22Rv1 (cell line): ENCODE results near the gene LTF.

Experiments
- H3K27ac ChIP-seq: fragments of 450-650 bp; 2 replicates; pipeline ENCODE4 v1.5.1; 2017
- CTCF ChIP-seq: fragments of 450-650 bp; IDR thresholded peaks from 2 replicates; pipeline ENCODE4 v1.5.1; 2017; ENCODE audit warnings: mild to moderate bottlenecking
- ZFX ChIP-seq: fragments of 450-650 bp; IDR thresholded peaks from 2 replicates; pipeline ENCODE4 v1.6.1; 2017; ENCODE audit warnings: antibody characterized with exemption, borderline replicate concordance

LTF gene

DNA sequence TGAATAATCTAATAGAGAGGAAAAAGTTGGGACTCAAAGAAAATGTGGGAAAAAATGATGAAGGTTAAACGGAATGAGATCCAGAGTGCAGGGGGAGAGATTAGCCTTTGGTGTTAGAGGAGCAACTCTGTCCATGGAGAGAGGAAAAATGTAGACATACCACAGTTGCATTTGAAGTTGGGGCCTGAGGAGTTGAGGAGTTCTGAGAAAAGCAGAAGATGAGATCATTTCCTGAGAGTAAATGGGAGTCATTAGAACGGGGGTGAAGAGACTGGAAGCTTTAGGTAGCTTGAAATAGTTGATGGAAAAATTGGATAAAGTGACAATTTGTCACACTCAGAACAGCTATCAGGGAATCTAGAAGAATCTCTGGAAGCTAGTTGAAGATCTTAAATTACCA is 65.1 kb downstream of the LTF start:
- H3K27ac ChIP-seq, result no peak overlapping the region
- TF ChIP-seq CTCF (no peak), ZFX (no peak)

DNA sequence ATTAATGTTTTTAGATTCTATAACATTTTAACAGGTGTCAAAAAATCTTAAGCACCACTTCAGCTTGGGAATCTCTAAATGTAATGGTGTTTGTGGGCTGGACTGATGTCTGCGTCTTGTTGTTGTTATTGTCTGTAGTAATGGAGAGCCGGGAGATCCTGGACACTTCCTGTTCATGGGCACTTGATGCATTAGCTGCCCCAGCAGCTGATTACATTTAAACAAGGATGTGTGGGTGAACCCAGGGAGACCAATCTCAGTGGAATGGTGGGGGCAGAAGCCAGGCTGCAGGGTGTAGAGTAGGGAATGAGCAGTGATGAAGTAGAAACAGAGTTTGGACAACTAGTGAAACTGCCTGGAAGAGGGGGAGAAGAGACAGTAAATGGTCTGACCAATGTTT is 65.6 kb downstream of the LTF start:
- H3K27ac ChIP-seq, result no peak overlapping the region
- TF ChIP-seq ZFX (no peak), CTCF (no peak)

- TF ChIP-seq ZFX (no peak), CTCF (no peak)
- H3K27ac ChIP-seq, result no peak overlapping the region
These were observed 66.3 kb downstream of the LTF start for GRCh38 chr3:46398186-46398955.

GRCh38 chr3:46397111-46397510 is 67.6 kb downstream of the LTF start:
- H3K27ac ChIP-seq, result no peak overlapping the region
- TF ChIP-seq ZFX, result no peak
- TF ChIP-seq CTCF, result no peak

DNA sequence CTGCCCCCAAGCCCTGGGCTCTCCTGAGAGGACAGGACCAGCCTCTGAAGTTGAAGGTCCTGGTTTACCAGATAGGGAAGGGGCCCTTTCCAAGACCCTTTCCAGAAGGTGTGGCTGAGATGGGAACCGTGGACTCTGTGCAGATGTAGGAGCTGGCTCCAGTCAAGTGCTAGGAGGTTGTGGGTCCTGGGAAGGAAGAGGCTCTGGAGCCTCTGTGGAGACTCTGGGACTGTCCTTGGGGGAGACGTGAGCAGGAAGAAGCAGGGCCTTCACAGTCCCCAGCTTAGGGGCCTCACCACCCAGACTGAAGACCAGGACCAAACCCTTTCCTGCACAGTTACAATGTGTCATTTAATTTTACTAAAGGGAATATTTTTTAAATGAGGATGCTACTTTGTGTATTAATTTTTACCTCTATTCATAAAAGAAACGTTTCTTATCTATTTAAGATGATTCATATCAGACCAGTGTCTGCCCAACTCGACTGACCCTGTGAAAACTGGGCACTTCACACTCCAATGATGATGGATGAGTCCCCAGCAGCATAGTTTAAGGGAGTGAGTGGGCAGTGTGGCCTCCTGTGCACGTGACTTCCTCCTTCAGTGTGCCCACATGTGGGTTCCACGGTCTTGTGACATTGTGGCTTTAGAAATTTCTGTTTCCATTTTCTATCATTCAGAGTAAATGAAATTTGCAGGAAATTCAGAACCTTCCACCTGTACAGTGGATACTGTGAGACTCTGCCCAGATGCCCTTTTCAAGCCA is 68.8 kb downstream of the LTF start:
- TF ChIP-seq CTCF, result no peak
- no peak for TF ChIP-seq ZFX
- H3K27ac ChIP-seq, result no peak overlapping the region

GRCh38 chr3:46395210-46395661 is 69.5 kb downstream of the LTF start:
- H3K27ac ChIP-seq, result no peak overlapping the region
- no peak for TF ChIP-seq ZFX
- 0 out of 2 replicates have a peak, but pooled peaks have one; percentile 2 for TF ChIP-seq CTCF
